HCT116 (cell line): ENCODE results near the gene NUAK2. TPM values are rescaled to one million over a fixed set of nuclear protein-coding genes. Genes with fewer than 3 reads are reported as not detected.

ENCODE experiments used
- ATAC-seq: fragments of 200-7000 bp; cut with Tn5 transposase; 2 replicates; pipeline ENCODE4 v1.9.1; 2020; ENCODE audit warnings: mild to moderate bottlenecking, moderate library complexity
- BruUV-seq: library from RNA; stranded (reverse); fragments of 400-500 nt; replicated peaks from 2 replicates; lab custom pipeline; 2021; lab: Mats Ljungman, UMichigan
- CTCF ChIA-PET: fragments of 300-600 bp; sonication (Branson Sonifier 250); formaldehyde crosslinking; loops from one replicate; lab custom pipeline; 2021; ENCODE audit warnings: antibody characterized with exemption; lab: Charles Lee
- POLR2A ChIA-PET: fragments of 300-600, 350-600 bp; sonication (Branson Sonifier 250); formaldehyde crosslinking; loops from one replicate; lab custom pipeline; 2021; ENCODE audit warnings: antibody characterized with exemption; lab: Charles Lee
- RAD21 ChIA-PET, 2 experiments: fragments of 300-600 bp; sonication (Branson Sonifier 250); formaldehyde crosslinking; loops; one replicate each; lab custom pipeline; 2023; ENCODE audit warnings: low total read pairs in 2 of 2; ENCODE audit not compliant: uncharacterized antibody in 2 of 2, unreplicated experiment in 2 of 2, low non-redundant PET in 1 of 2; lab: Charles Lee
- DNase-seq: peaks from one replicate; pipeline ENCODE4 v3.0.0-alpha.2; 2010; ENCODE audit warnings: low read depth, low spot score
- H2AFZ ChIP-seq: fragments of 200-600 bp; shearing (Covaris generic), sonication (generic); 2 replicates; pipeline ENCODE4 v1.6.1; 2017; ENCODE audit warnings: low read depth, mixed run types, mixed read lengths, antibody characterized with exemption, low read length; ENCODE audit not compliant: poor library complexity, severe bottlenecking
- H3K27ac ChIP-seq: 2 replicates; pipeline ENCODE4 v1.5.1; 2012; ENCODE audit warnings: low read depth, low read length
- H3K27me3 ChIP-seq: fragments of 200-600 bp; sonication (generic); 2 replicates; pipeline ENCODE4 v1.6.1; 2016; ENCODE audit warnings: mixed run types, low read length, mixed read lengths; ENCODE audit not compliant: insufficient read depth
- H3K36me3 ChIP-seq, 2 experiments: fragments of 200-500 bp in 1 of 2; fragments of 200-600 bp in 1 of 2; sonication (Bioruptor generic) in 1 of 2; sonication (generic) in 1 of 2; 2 replicates each; pipeline versions ENCODE4 v1.5.1 to v1.6.1; 2014 to 2016; ENCODE audit warnings: low read length in 2 of 2, inconsistent platforms in 1 of 2, mixed read lengths in 1 of 2, mixed run types in 1 of 2; ENCODE audit not compliant: insufficient read depth in 2 of 2, control insufficient read depth in 1 of 2
- H3K4me1 ChIP-seq, 2 experiments: fragments of 200-600 bp in 1 of 2; sonication (generic) in 1 of 2; 2 replicates each; pipeline versions ENCODE4 v1.5.1 to v1.6.1; 2012 to 2017; ENCODE audit warnings: low read length in 2 of 2, inconsistent platforms in 1 of 2, mild to moderate bottlenecking in 1 of 2, mixed read lengths in 1 of 2, mixed run types in 1 of 2, moderate library complexity in 1 of 2; ENCODE audit not compliant: insufficient read depth in 2 of 2, control insufficient read depth in 1 of 2
- H3K4me2 ChIP-seq: fragments of 200-600 bp; sonication (generic); 2 replicates; pipeline ENCODE4 v1.6.1; 2017; ENCODE audit warnings: mixed run types, low read length, mixed read lengths
- H3K4me3 ChIP-seq, 2 experiments: fragments of 200-600 bp in 1 of 2; sonication (generic) in 1 of 2; replicated peaks in 1 of 2; 2 replicates each; pipeline ENCODE4 v1.5.1; 2011 to 2016; ENCODE audit warnings: low read length in 2 of 2, control low read depth in 1 of 2, low read depth in 1 of 2, mild to moderate bottlenecking in 1 of 2, mixed read lengths in 1 of 2, mixed run types in 1 of 2
- H3K79me2 ChIP-seq: fragments of 200-600 bp; sonication (generic); 2 replicates; pipeline ENCODE4 v1.6.1; 2017; ENCODE audit warnings: mild to moderate bottlenecking, mixed run types, low read length, moderate library complexity, mixed read lengths; ENCODE audit not compliant: insufficient read depth
- H3K9ac ChIP-seq: fragments of 200-600 bp; sonication (generic); 2 replicates; pipeline ENCODE4 v1.6.1; 2016; ENCODE audit warnings: low read length, mixed read lengths
- H3K9me2 ChIP-seq: fragments of 200-600 bp; sonication (generic), shearing (Covaris generic); 2 replicates; pipeline ENCODE4 v1.6.1; 2017; ENCODE audit warnings: mixed run types, mild to moderate bottlenecking, moderate library complexity; ENCODE audit not compliant: insufficient read depth
- H3K9me3 ChIP-seq, 2 experiments: fragments of 200-500 bp in 1 of 2; fragments of 200-600 bp in 1 of 2; sonication (Bioruptor generic) in 1 of 2; sonication (generic) in 1 of 2; 2 replicates each; pipeline ENCODE4 v1.6.1; 2014 to 2017; ENCODE audit warnings: low read length in 2 of 2, mixed read lengths in 2 of 2, inconsistent platforms in 1 of 2, low read depth in 1 of 2, mild to moderate bottlenecking in 1 of 2, mixed run types in 1 of 2, moderate library complexity in 1 of 2; ENCODE audit not compliant: control insufficient read depth in 1 of 2, insufficient read depth in 1 of 2
- H4K20me1 ChIP-seq: fragments of 200-600 bp; sonication (generic), shearing (Covaris generic); 2 replicates; pipeline ENCODE4 v1.6.1; 2017; ENCODE audit warnings: mixed run types, mild to moderate bottlenecking, moderate library complexity; ENCODE audit not compliant: insufficient read depth
- ATF3 ChIP-seq: IDR thresholded peaks from 2 replicates; pipeline ENCODE4 v1.6.1; 2012
- CBX3 ChIP-seq: IDR thresholded peaks from 2 replicates; pipeline ENCODE4 v1.6.1; 2012; ENCODE audit warnings: low read depth
- CTCF ChIP-seq, 3 experiments: fragments of 200-600 bp in 1 of 3; sonication (generic) in 1 of 3; IDR thresholded peaks in 2 of 3; conservative IDR thresholded peaks in 1 of 3; 2 replicates each; pipeline ENCODE4 v1.5.1; 2012 to 2017; ENCODE audit warnings: low read depth in 2 of 3, low read length in 2 of 3, antibody characterized with exemption in 1 of 3, borderline replicate concordance in 1 of 3, control low read depth in 1 of 3, mild to moderate bottlenecking in 1 of 3, mixed read lengths in 1 of 3, mixed run types in 1 of 3, moderate library complexity in 1 of 3; ENCODE audit not compliant: insufficient read depth in 1 of 3
- EGR1 ChIP-seq: IDR thresholded peaks from 2 replicates; pipeline ENCODE4 v1.6.1; 2012; ENCODE audit warnings: low read depth
- EZH2 ChIP-seq: fragments of 200-600 bp; sonication (generic); IDR thresholded peaks from 2 replicates; pipeline ENCODE4 v1.6.1; 2017; ENCODE audit warnings: antibody characterized with exemption, mixed run types
- EZH2phosphoT487 ChIP-seq: fragments of 200-600 bp; IDR thresholded peaks from 2 replicates; pipeline ENCODE4 v1.6.1; 2018; ENCODE audit warnings: antibody characterized with exemption, borderline replicate concordance
- MAX ChIP-seq: IDR thresholded peaks from 2 replicates; pipeline ENCODE4 v1.6.1; 2012
- POLR2AphosphoS5 ChIP-seq: IDR thresholded peaks from 2 replicates; pipeline ENCODE4 v1.6.1; 2011; ENCODE audit warnings: mild to moderate bottlenecking, low read depth, low read length, moderate library complexity
- RAD21 ChIP-seq: IDR thresholded peaks from 2 replicates; pipeline ENCODE4 v1.6.1; 2012; ENCODE audit warnings: low read depth, mild to moderate bottlenecking
- SIN3A ChIP-seq: IDR thresholded peaks from 2 replicates; pipeline ENCODE4 v1.6.1; 2012; ENCODE audit warnings: low read depth
- SRF ChIP-seq: IDR thresholded peaks from 2 replicates; pipeline ENCODE4 v1.6.1; 2012; ENCODE audit warnings: low read depth
- TCF7L2 ChIP-seq: IDR thresholded peaks from 2 replicates; pipeline ENCODE4 v1.7.0; 2011; ENCODE audit warnings: borderline replicate concordance, inconsistent platforms; ENCODE audit not compliant: insufficient read depth, insufficient read length; ENCODE audit errors: extremely low read depth
- ZNF274 ChIP-seq: fragments of 200-500 bp; sonication (Bioruptor generic); IDR thresholded peaks from 2 replicates; pipeline ENCODE4 v1.6.1; 2014; ENCODE audit warnings: mild to moderate bottlenecking, low read depth, low read length, inconsistent platforms
- intact Hi-C: fragments of 100-400 bp; cut with micrococcal nuclease; formaldehyde crosslinking; loops from 2 replicates; pipeline ENCODE4 v1.10.0; 2022
- total RNA-seq: library from RNA; stranded (reverse); gene quantifications from one replicate; pipeline ENCODE4 v1.2.1, GENCODE V29; 2021; ENCODE audit not compliant: unreplicated experiment
- TF ChIP-seq, protein P1 (sequence below): IDR thresholded peaks from 2 replicates; pipeline ENCODE4 v1.6.1; 2011; ENCODE audit warnings: mild to moderate bottlenecking, low read length, moderate library complexity; ENCODE audit not compliant: insufficient replicate concordance; ENCODE audit errors: extremely low read depth

Gene NUAK2
- total RNA-seq, 1 experiment from 2014 or later = 3.0 TPM

GRCh38 chr1:205270764-205271163 is 50.8 kb downstream of the NUAK2 start (continued):
- TF ChIP-seq, protein P1, sequence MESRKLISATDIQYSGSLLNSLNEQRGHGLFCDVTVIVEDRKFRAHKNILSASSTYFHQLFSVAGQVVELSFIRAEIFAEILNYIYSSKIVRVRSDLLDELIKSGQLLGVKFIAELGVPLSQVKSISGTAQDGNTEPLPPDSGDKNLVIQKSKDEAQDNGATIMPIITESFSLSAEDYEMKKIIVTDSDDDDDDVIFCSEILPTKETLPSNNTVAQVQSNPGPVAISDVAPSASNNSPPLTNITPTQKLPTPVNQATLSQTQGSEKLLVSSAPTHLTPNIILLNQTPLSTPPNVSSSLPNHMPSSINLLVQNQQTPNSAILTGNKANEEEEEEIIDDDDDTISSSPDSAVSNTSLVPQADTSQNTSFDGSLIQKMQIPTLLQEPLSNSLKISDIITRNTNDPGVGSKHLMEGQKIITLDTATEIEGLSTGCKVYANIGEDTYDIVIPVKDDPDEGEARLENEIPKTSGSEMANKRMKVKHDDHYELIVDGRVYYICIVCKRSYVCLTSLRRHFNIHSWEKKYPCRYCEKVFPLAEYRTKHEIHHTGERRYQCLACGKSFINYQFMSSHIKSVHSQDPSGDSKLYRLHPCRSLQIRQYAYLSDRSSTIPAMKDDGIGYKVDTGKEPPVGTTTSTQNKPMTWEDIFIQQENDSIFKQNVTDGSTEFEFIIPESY = no peak
- no peak for TF ChIP-seq POLR2AphosphoS5

GRCh38 chr1:205270271-205270670 is 51.3 kb downstream of the NUAK2 start:
- H3K27ac ChIP-seq = 0 out of 2 replicates have a peak overlapping the region, but pooled peaks have one; percentile 11
- H3K79me2 ChIP-seq = no peaks in the 10 kb centered on the region
- intact Hi-C loops = loop anchor here (10.0 kb wide), 2 partner anchors 255 to 365 kb away; partner anchors contain the start of gene ELK4
- H3K27me3 ChIP-seq = no peaks in the 10 kb centered on the region
- H3K9me3 ChIP-seq = no peaks in the 10 kb centered on the region
- CTCF ChIA-PET = interaction anchor here (0.8 to 9.3 kb wide), 15 partner anchors 8 to 281 kb away, joined by 3 to 397 read pairs (median 6); partner anchors contain the start of gene NUAK2
- ATAC-seq (no peak), DNase-seq (no peak)
- RAD21 ChIA-PET = interaction anchor here (1.1 to 3.1 kb wide), 5 partner anchors 14 to 84 kb away, joined by 3 to 24 read pairs (median 4); no protein-coding TSS in a partner anchor
- no peaks in the 10 kb centered on the region for H3K9me2 ChIP-seq
- H3K4me1 ChIP-seq = peaks cover 24 to 59% of the 10 kb centered on the region in 2 experiments
- no TSS peak for BruUV-seq
- H3K4me3 ChIP-seq = peak overlapping the region in 1 of 2 experiments; percentile 21; a peak in 2 of 4 replicates
- no peaks in the 10 kb centered on the region for H3K36me3 ChIP-seq
- H3K4me2 ChIP-seq = peak overlapping the region; percentile 73
- H4K20me1 ChIP-seq = no peaks in the 10 kb centered on the region
- peak overlapping the region; percentile 16; the same call in 1 of the 2 replicates for H3K9ac ChIP-seq
- no peak overlapping the region for H2AFZ ChIP-seq
- POLR2A ChIA-PET = interaction anchor here (0.9 to 1.5 kb wide), 6 partner anchors 13 to 55 kb away, joined by 3 to 6 read pairs (median 4); partner anchors contain the start of gene NUAK2
- no peak for TF ChIP-seq EZH2
- no peak for TF ChIP-seq SIN3A
- no peak for TF ChIP-seq TCF7L2
- TF ChIP-seq ATF3 = no peak
- no peak for TF ChIP-seq CTCF (IDR thresholded peaks at IDR 0.05 in 2 of 3, conservative IDR thresholded peaks at IDR 0.05 in 1 of 3; ENCODE audit: borderline replicate concordance in 1 of 3, insufficient read depth in 1 of 3, low read depth in 2 of 3, low read length in 2 of 3)
- no peak for TF ChIP-seq RAD21
- no peak for TF ChIP-seq EGR1
- TF ChIP-seq, protein P1 = no peak
- no peak for TF ChIP-seq SRF
- TF ChIP-seq MAX = no peak
- TF ChIP-seq CBX3 = no peak
- TF ChIP-seq EZH2phosphoT487 = no peak
- TF ChIP-seq ZNF274 = no peak
